Activated T-helper 1 cell treated with anti-CD3 and anti-CD28 coated beads, Interleukin-12 subunit alpha, Interleukin-12 subunit beta, Interleukin-2, Interleukin-4 antibody, amounts not matched to agents 30 ng/mL and 10 ng/mL and 1 ng/mL, durations not matched to agents 14 hours and 24 hours and 36 hours (primary cell): ENCODE measurements around the gene KPNA5. TPM values are rescaled to one million over a fixed set of nuclear protein-coding genes. Genes with fewer than 3 reads are reported as not detected.

Experiments used
- DNase-seq: peaks from one replicate; pipeline ENCODE4 v3.0.0; 2021; ENCODE audit warnings: low spot score
- H3K27ac Mint-ChIP-seq: one replicate; pipeline ENCODE4 v1.8.0; 2021; ENCODE audit warnings: mild to moderate bottlenecking, mixed read lengths
- H3K27me3 Mint-ChIP-seq: one replicate; pipeline ENCODE4 v1.8.0; 2022; ENCODE audit warnings: mild to moderate bottlenecking, moderate library complexity, mixed read lengths; ENCODE audit not compliant: insufficient read depth
- H3K36me3 Mint-ChIP-seq: one replicate; pipeline ENCODE4 v1.8.0; 2021; ENCODE audit warnings: low read depth, mixed read lengths
- H3K4me1 Mint-ChIP-seq: one replicate; pipeline ENCODE4 v1.8.0; 2021; ENCODE audit warnings: low read depth, mixed read lengths
- H3K4me3 Mint-ChIP-seq: one replicate; pipeline ENCODE4 v1.8.0; 2021; ENCODE audit warnings: mild to moderate bottlenecking, moderate library complexity, mixed read lengths
- H3K9me3 Mint-ChIP-seq: one replicate; pipeline ENCODE4 v1.8.0; 2021; ENCODE audit warnings: mixed read lengths
- intact Hi-C: fragments of 100-400 bp; cut with micrococcal nuclease; formaldehyde crosslinking; loops from one replicate; pipeline ENCODE4 v1.15.1; 2024
- total RNA-seq: library from RNA; stranded (reverse); gene quantifications from 2 replicates; pipeline ENCODE4 v1.2.3, GENCODE V29; 2022

The KPNA5 gene
- total RNA-seq, 1 donor from 2014 or later: 7.6 TPM

DNA sequence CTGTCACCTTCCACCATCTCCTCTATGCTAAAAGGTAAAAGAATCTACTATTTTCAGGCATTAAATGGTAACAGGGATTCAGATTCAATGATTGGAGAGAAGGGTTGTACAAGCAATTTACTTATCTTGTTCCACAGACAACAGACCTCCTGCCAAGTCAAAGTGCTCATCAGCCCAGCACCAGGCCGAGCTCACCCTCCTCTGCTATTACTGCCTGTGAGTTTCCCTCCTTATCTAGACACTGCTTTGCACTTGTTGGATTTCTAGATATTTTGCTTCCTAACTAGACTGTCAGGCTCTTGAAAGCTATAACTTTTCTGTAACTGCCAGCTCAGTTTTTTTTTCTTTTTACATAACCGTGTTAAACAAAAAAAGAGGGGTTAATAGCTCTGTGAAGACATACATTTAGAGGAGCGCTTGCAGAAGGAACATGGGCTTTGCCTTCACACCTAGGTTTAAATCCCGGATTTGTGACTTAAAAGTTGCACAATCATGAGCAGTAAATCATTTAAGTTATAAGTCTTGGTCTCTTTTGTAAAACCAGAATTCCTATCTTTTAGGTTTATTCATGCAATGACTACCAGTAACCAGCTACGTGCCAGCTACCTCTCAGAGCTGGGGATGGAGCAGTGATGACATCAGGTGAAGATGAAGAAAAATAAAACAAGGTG lies 85.6 kb downstream of the KPNA5 start:
- Mint-ChIP-seq H3K27me3 (peaks cover 51% of the 10 kb centered on the region), H3K4me1 (peaks cover 8% of the 10 kb centered on the region), H3K27ac (no peak overlapping the region), H3K36me3 (no peaks in the 10 kb centered on the region), H3K4me3 (peak overlapping the region; percentile 41), H3K9me3 (no peaks in the 10 kb centered on the region)
- intact Hi-C loops: no loop called here
- no peak for DNase-seq

GRCh38 chr6:116767715-116768114 lies 86.7 kb downstream of the KPNA5 start:
- Mint-ChIP-seq H3K9me3 (no peaks in the 10 kb centered on the region), H3K4me1 (peaks cover 8% of the 10 kb centered on the region), H3K27ac (no peak overlapping the region), H3K36me3 (no peaks in the 10 kb centered on the region), H3K27me3 (peaks cover 41% of the 10 kb centered on the region), H3K4me3 (no peak overlapping the region)
- no peak for DNase-seq
- intact Hi-C loops: no loop called here

DNA sequence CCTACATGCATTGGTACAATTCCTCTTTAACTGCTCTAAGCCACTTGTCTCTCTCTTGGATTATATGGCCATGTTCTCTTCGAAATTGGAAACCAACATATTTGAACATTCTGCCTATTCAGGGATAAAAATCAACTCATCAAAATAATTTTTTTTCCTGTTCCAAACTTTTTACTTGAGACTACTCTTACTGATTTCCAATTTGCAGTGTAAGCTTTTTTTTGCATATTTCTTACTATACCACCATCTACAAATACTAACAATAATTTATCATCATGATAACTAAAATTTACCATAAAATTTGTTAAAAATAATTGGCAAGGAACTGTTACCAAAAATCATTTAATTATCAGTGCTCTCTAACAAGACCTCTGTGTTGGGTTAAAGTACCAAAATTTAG lies 91.4 kb downstream of the KPNA5 start:
- peaks cover 9% of the 10 kb centered on the region for H3K27me3 Mint-ChIP-seq
- intact Hi-C loops: no loop called here

GRCh38 chr6:116773886-116774285 lies 92.9 kb downstream of the KPNA5 start:
- H3K27ac Mint-ChIP-seq: no peak overlapping the region
- intact Hi-C loops: no loop called here
- H3K4me1 Mint-ChIP-seq: no peaks in the 10 kb centered on the region
- H3K9me3 Mint-ChIP-seq: no peaks in the 10 kb centered on the region
- no peak for DNase-seq
- H3K4me3 Mint-ChIP-seq: no peak overlapping the region
- H3K36me3 Mint-ChIP-seq: no peaks in the 10 kb centered on the region
- peaks cover 3% of the 10 kb centered on the region for H3K27me3 Mint-ChIP-seq

More for the DNA sequence above, 91.4 kb downstream of the KPNA5 start:
- DNase-seq: no peak
- Mint-ChIP-seq H3K36me3 (no peaks in the 10 kb centered on the region), H3K27ac (no peak overlapping the region), H3K4me1 (no peaks in the 10 kb centered on the region), H3K4me3 (no peak overlapping the region), H3K9me3 (no peaks in the 10 kb centered on the region)

GRCh38 chr6:116779573-116780164 lies 98.7 kb downstream of the KPNA5 start:
- no peaks in the 10 kb centered on the region for H3K9me3 Mint-ChIP-seq
- no peaks in the 10 kb centered on the region for H3K36me3 Mint-ChIP-seq
- H3K27me3 Mint-ChIP-seq: peaks cover 5% of the 10 kb centered on the region
- H3K4me1 Mint-ChIP-seq: no peaks in the 10 kb centered on the region
- no peak for DNase-seq
- intact Hi-C loops: loop anchor here (1.0 to 5.0 kb wide), 2 partner anchors 68 to 190 kb away; no protein-coding TSS in a partner anchor
- no peak overlapping the region for H3K4me3 Mint-ChIP-seq
- H3K27ac Mint-ChIP-seq: no peak overlapping the region

DNA sequence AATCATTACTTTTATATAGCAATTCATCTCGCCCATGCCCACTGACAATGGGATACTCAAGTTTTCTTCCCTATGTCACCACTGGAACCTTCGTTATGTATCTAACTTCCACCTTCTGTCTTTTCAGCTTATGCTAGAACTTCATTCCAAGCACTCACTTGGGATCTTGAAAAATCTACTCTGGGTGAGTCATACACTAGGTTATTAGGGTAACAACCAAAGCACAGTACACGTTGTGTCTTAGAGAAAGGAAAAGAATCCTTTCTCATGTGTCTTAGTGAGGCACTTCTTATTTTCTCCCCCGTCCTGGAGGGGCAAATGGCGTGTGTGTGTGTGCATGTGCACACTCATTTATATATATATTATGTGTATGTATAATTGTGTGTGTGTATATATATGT lies 102.8 kb downstream of the KPNA5 start:
- H3K27ac Mint-ChIP-seq: no peak overlapping the region

More for the DNA sequence above, 102.8 kb downstream of the KPNA5 start:
- no peaks in the 10 kb centered on the region for H3K4me1 Mint-ChIP-seq
- no peaks in the 10 kb centered on the region for H3K36me3 Mint-ChIP-seq
- H3K27me3 Mint-ChIP-seq: peaks cover 5% of the 10 kb centered on the region
- no peaks in the 10 kb centered on the region for H3K9me3 Mint-ChIP-seq
- DNase-seq: no peak
- intact Hi-C loops: loop anchor here (5.0 kb wide), 1 partner anchor 63 kb away; no protein-coding TSS in a partner anchor
- H3K4me3 Mint-ChIP-seq: no peak overlapping the region

Other genes with a start within 250 kb of the KPNA5 start
- 27.7 and 29.2 TPM in 2 replicates for gene CALHM6, start 219.8 kb upstream of the KPNA5 start, total RNA-seq
- not detected in 2 replicates for gene CALHM5, start 169.6 kb upstream of the KPNA5 start, total RNA-seq
- gene TRAPPC3L, start 135.5 kb upstream of the KPNA5 start, total RNA-seq: not detected in 2 replicates
- gene CALHM4, start 127.5 kb upstream of the KPNA5 start, total RNA-seq: not detected in 2 replicates
- gene RWDD1, start 109.7 kb upstream of the KPNA5 start, total RNA-seq: 41.4 and 41.5 TPM in 2 replicates
- 0.36 TPM in 1 of 2 replicates, not detected in the other for gene RSPH4A, start 64.7 kb upstream of the KPNA5 start, total RNA-seq
- 15.9 and 22.2 TPM in 2 replicates for gene ZUP1, start 12.4 kb upstream of the KPNA5 start, total RNA-seq
- not detected in 2 replicates for gene FAM162B, start 84.5 kb downstream of the KPNA5 start, total RNA-seq
- gene GPRC6A, start 147.9 kb downstream of the KPNA5 start, total RNA-seq: not detected in 2 replicates
- not detected in 2 replicates for gene RFX6, start 196.0 kb downstream of the KPNA5 start, total RNA-seq